GM15510 (cell line): Measurements from ENCODE around the gene NAB2.
A peak's percentile ranks its signal among the peaks of the same experiment; 100 is the strongest.

ENCODE experiments used
- POLR2A ChIP-seq: IDR thresholded peaks from 3 replicates; pipeline ENCODE4 v1.6.1; 2011; ENCODE audit warnings: borderline replicate concordance; ENCODE audit not compliant: insufficient read length; ENCODE audit errors: extremely low read depth

NAB2 gene

GRCh38 chr12:57101892-57102695, 13.2 kb downstream of the NAB2 start:
- no peak for TF ChIP-seq POLR2A

GRCh38 chr12:57103856-57104255, 14.9 kb downstream of the NAB2 start:
- TF ChIP-seq POLR2A: no peak

GRCh38 chr12:57104292-57104910, 15.5 kb downstream of the NAB2 start:
- TF ChIP-seq POLR2A: no peak

GRCh38 chr12:57105011-57105753, 16.3 kb downstream of the NAB2 start:
- TF ChIP-seq POLR2A: no peak

- no peak for TF ChIP-seq POLR2A
Measured at GRCh38 chr12:57106021-57106708, 17.3 kb downstream of the NAB2 start.

GRCh38 chr12:57107456-57108155, 18.7 kb downstream of the NAB2 start:
- no peak for TF ChIP-seq POLR2A

GRCh38 chr12:57109207-57110103, 20.5 kb downstream of the NAB2 start:
- no peak for TF ChIP-seq POLR2A

GRCh38 chr12:57110104-57111030, 21.5 kb downstream of the NAB2 start:
- TF ChIP-seq POLR2A: peak; percentile 31

GRCh38 chr12:57111031-57111734, 22.3 kb downstream of the NAB2 start, which contains the start of gene STAT6:
STAT6 (minus strand) TSS chr12:57111362; CDS start chr12:57108278, 3,084 bp downstream.
- TF ChIP-seq POLR2A: peak; percentile 66

- TF ChIP-seq POLR2A: no peak
Measured at GRCh38 chr12:57112492-57113294, 23.8 kb downstream of the NAB2 start.
